HG03097 (cell line): Measurements from ENCODE around the gene TMEM108.
"Not testable (repeated sequence)": the region's sequence is repeated elsewhere in the genome, so short reads cannot be mapped to it uniquely, and the experiment has no call there.

ENCODE experiments used
- ATAC-seq: cut with Tn5 transposase; IDR thresholded peaks from one replicate; pipeline ENCODE4 v1.9.1; 2021; ENCODE audit not compliant: unreplicated experiment, low FRiP score

TMEM108 gene

GRCh38 chr3:133038089-133038730 is at the start of gene TMEM108:
TSS of gene TMEM108 (plus strand) at chr3:133038391.
- ATAC-seq: no peak

- no peak for ATAC-seq
Observed at GRCh38 chr3:132995971-132996370, 42.2 kb upstream of the TMEM108 start.

- no peak for ATAC-seq
Observed at GRCh38 chr3:132997404-132998185, 40.6 kb upstream of the TMEM108 start.

- ATAC-seq: not testable (repeated sequence)
Observed at GRCh38 chr3:133005032-133005431, 33.2 kb upstream of the TMEM108 start.

GRCh38 chr3:133007601-133008000 is 30.6 kb upstream of the TMEM108 start:
- ATAC-seq: no peak

- ATAC-seq: no peak
Observed at GRCh38 chr3:133014325-133014724, 23.9 kb upstream of the TMEM108 start.

- ATAC-seq: not testable (repeated sequence)
Observed at GRCh38 chr3:133015573-133015972, 22.6 kb upstream of the TMEM108 start.

GRCh38 chr3:133016838-133017309 is 21.3 kb upstream of the TMEM108 start:
- ATAC-seq: no peak

GRCh38 chr3:133018921-133019320 is 19.3 kb upstream of the TMEM108 start:
- ATAC-seq: no peak

GRCh38 chr3:133021206-133021605 is 17.0 kb upstream of the TMEM108 start:
- ATAC-seq: no peak

GRCh38 chr3:133023362-133023761 is 14.8 kb upstream of the TMEM108 start:
- no peak for ATAC-seq

- no peak for ATAC-seq
Observed at GRCh38 chr3:133025546-133025945, 12.6 kb upstream of the TMEM108 start.

GRCh38 chr3:133032301-133032700 is 5.9 kb upstream of the TMEM108 start:
- ATAC-seq: no peak

- no peak for ATAC-seq
Observed at GRCh38 chr3:133037436-133037835, 755 bp upstream of the TMEM108 start.

GRCh38 chr3:133038731-133039375 is 662 bp downstream of the TMEM108 start:
- no peak for ATAC-seq

GRCh38 chr3:133040696-133041523 is 2.7 kb downstream of the TMEM108 start:
- no peak for ATAC-seq

- no peak for ATAC-seq
Observed at GRCh38 chr3:133041524-133041829, 3.3 kb downstream of the TMEM108 start.

GRCh38 chr3:133042778-133043177 is 4.6 kb downstream of the TMEM108 start:
- ATAC-seq: no peak

GRCh38 chr3:133047980-133048379 is 9.8 kb downstream of the TMEM108 start:
- no peak for ATAC-seq

- ATAC-seq: no peak
Observed at GRCh38 chr3:133049491-133049890, 11.3 kb downstream of the TMEM108 start.

GRCh38 chr3:133050891-133051290 is 12.7 kb downstream of the TMEM108 start:
- ATAC-seq: no peak
